B cell (primary cell): Measurements from ENCODE around the gene RBM6. TPM values are rescaled to one million over a fixed set of nuclear protein-coding genes. Genes with fewer than 3 reads are reported as not detected.

Source experiments
- ATAC-seq: fragments of 200-7000 bp; cut with Tn5 transposase; one replicate; pipeline ENCODE4 v1.10.0; 2021; ENCODE audit warnings: low read depth, mild to moderate bottlenecking, moderate number of reproducible peaks, moderate library complexity
- CTCF ChIA-PET: fragments of 350-600 bp; sonication (Branson Sonifier 250); formaldehyde crosslinking; loops from one replicate; lab custom pipeline; 2021; ENCODE audit warnings: antibody characterized with exemption, inconsistent platforms; lab: Charles Lee
- POLR2A ChIA-PET: fragments of 350-600 bp; sonication (Branson Sonifier 250); formaldehyde crosslinking; loops from one replicate; lab custom pipeline; 2021; ENCODE audit warnings: antibody characterized with exemption; lab: Charles Lee
- DNase-seq: peaks from one replicate; pipeline ENCODE4 v3.0.0; 2013
- H2AFZ ChIP-seq: 2 replicates; pipeline ENCODE4 v1.6.1; 2012; ENCODE audit warnings: mild to moderate bottlenecking, low read depth, low read length; ENCODE audit not compliant: insufficient read depth, poor library complexity, severe bottlenecking
- H3K27ac ChIP-seq, 2 donors: 1 replicate in 1 of 2; 2 replicates in 1 of 2; pipeline ENCODE4 v1.5.1; 2012 to 2013; ENCODE audit warnings: low read length in 2 of 2, mild to moderate bottlenecking in 2 of 2, moderate library complexity in 1 of 2
- H3K27me3 ChIP-seq, 4 experiments: fragments of 200-600 bp in 1 of 4; sonication (generic) in 1 of 4; replicated peaks in 1 of 4; 1 replicate in 2 of 4; 2 replicates in 2 of 4; pipeline versions ENCODE4 v1.6.1 to v1.7.0; 2013 to 2016; ENCODE audit warnings: low read length in 3 of 4, mild to moderate bottlenecking in 2 of 4, mixed read lengths in 1 of 4, moderate library complexity in 1 of 4; ENCODE audit not compliant: insufficient read depth in 4 of 4, control insufficient read depth in 3 of 4; ENCODE audit errors: control extremely low read depth in 1 of 4
- H3K36me3 ChIP-seq, 2 experiments: replicated peaks in 1 of 2; 1 replicate in 1 of 2; 2 replicates in 1 of 2; pipeline versions ENCODE4 v1.6.1 to v1.7.1; 2013; ENCODE audit warnings: low read length in 1 of 2; ENCODE audit not compliant: insufficient read depth in 2 of 2, control insufficient read depth in 1 of 2; ENCODE audit errors: control extremely low read depth in 1 of 2, extremely low read depth in 1 of 2
- H3K4me1 ChIP-seq, 2 donors: fragments of 200-600 bp in 1 of 2; sonication (generic) in 1 of 2; 1 replicate in 1 of 2; 2 replicates in 1 of 2; pipeline versions ENCODE4 v1.5.1 to v1.6.1; 2013 to 2017; ENCODE audit warnings: low read length in 2 of 2; ENCODE audit not compliant: control insufficient read depth in 2 of 2, insufficient read depth in 2 of 2
- H3K4me2 ChIP-seq: replicated peaks from 2 replicates; pipeline ENCODE3; 2012; ENCODE audit warnings: mild to moderate bottlenecking, low read depth, low read length; ENCODE audit not compliant: poor library complexity, severe bottlenecking
- H3K4me3 ChIP-seq, 5 experiments: fragments of 200-600 bp in 1 of 5; sonication (generic) in 1 of 5; 1 replicate in 3 of 5; 2 replicates in 2 of 5; pipeline versions ENCODE4 v1.5.1 to v1.7.0; 2011 to 2016; ENCODE audit warnings: low read length in 4 of 5, mild to moderate bottlenecking in 4 of 5, low read depth in 2 of 5, control low read depth in 1 of 5, moderate library complexity in 1 of 5; ENCODE audit not compliant: insufficient read depth in 1 of 5; ENCODE audit errors: control extremely low read depth in 1 of 5, extremely low read depth in 1 of 5
- H3K79me2 ChIP-seq: fragments of 200-600 bp; sonication (generic); one replicate; pipeline ENCODE4 v1.6.0; 2016; ENCODE audit warnings: low read length; ENCODE audit not compliant: control insufficient read depth, insufficient read depth
- H3K9ac ChIP-seq: fragments of 200-600 bp; sonication (generic); 2 replicates; pipeline ENCODE4 v1.6.1; 2017; ENCODE audit warnings: mild to moderate bottlenecking, low read length, moderate library complexity
- H3K9me3 ChIP-seq, 3 donors: one replicate each; pipeline versions ENCODE4 v1.6.1 to v1.7.1; 2013; ENCODE audit warnings: low read length in 2 of 3; ENCODE audit not compliant: control insufficient read depth in 2 of 3, insufficient read depth in 1 of 3; ENCODE audit errors: control extremely low read depth in 1 of 3
- H4K20me1 ChIP-seq: 2 replicates; pipeline ENCODE4 v1.6.0; 2012; ENCODE audit warnings: mild to moderate bottlenecking, low read length; ENCODE audit not compliant: insufficient read depth, control insufficient read depth, poor library complexity, severe bottlenecking
- H3K27ac Mint-ChIP-seq: one replicate; pipeline ENCODE4 v1.8.0; 2021; ENCODE audit warnings: mixed read lengths
- H3K27me3 Mint-ChIP-seq: one replicate; pipeline ENCODE4 v1.8.0; 2021; ENCODE audit warnings: mixed read lengths
- H3K4me1 Mint-ChIP-seq: one replicate; pipeline ENCODE4 v1.8.0; 2021; ENCODE audit warnings: mixed read lengths
- H3K4me3 Mint-ChIP-seq: one replicate; pipeline ENCODE4 v1.8.0; 2021; ENCODE audit warnings: mixed read lengths
- H3K9me3 Mint-ChIP-seq: one replicate; pipeline ENCODE4 v1.8.0; 2022; ENCODE audit warnings: mixed read lengths; ENCODE audit not compliant: insufficient read depth
- EZH2 ChIP-seq: IDR thresholded peaks from 2 replicates; pipeline ENCODE4 v1.6.1; 2012; ENCODE audit warnings: borderline replicate concordance, low read depth, mild to moderate bottlenecking, moderate library complexity, low read length; ENCODE audit not compliant: insufficient read depth, poor library complexity, severe bottlenecking
- WGBS: methylation state at CpG from one replicate; pipeline ENCODE4 v1.1.5; 2013; ENCODE audit warnings: missing lambda C conversion rate; ENCODE audit not compliant: insufficient coverage; 5-methylcytosine and 5-hydroxymethylcytosine counted together
- intact Hi-C: fragments of 100-400 bp; cut with micrococcal nuclease; formaldehyde crosslinking; loops from one replicate; pipeline ENCODE4 v1.10.0; 2022
- polyA plus RNA-seq: library from polyadenylated mRNA; depleted of rRNA; stranded (reverse); fragments of >200 nt; gene quantifications from 2 replicates; pipeline ENCODE4 v1.2.3, GENCODE V29; 2012
- total RNA-seq, 2 donors: library from RNA; stranded (reverse); fragments of 120-200 nt in 1 of 2; gene quantifications; 1 replicate in 1 of 2; 2 replicates in 1 of 2; pipeline versions ENCODE4 v1.2.3 to v1.2.4, GENCODE V29; 2013 to 2022
- TF ChIP-seq, protein P1 (sequence below): fragments of 200-600 bp; IDR thresholded peaks from one replicate; pipeline ENCODE4 v1.8.0; 2022; ENCODE audit warnings: antibody characterized with exemption, mild to moderate bottlenecking

Gene RBM6
- total and polyA plus RNA-seq, 2 donors (not counting 1 experiment from before 2014, with no cell fraction given): 223 to 285 TPM

- Histone ChIP-seq H3K27me3 (no peaks in the 10 kb centered on the region), H3K79me2 (no peaks in the 10 kb centered on the region), H4K20me1 (peaks cover 8% of the 10 kb centered on the region), H3K4me2 (no peak overlapping the region), H3K9me3 (no peaks in the 10 kb centered on the region), H3K4me1 (no peaks in the 10 kb centered on the region), H3K4me3 (no peak overlapping the region), H3K9ac (no peak overlapping the region), H3K36me3 (peaks cover 14 to 37% of the 10 kb centered on the region in 2 experiments), H2AFZ (no peak overlapping the region), H3K27ac (no peak overlapping the region)
- no peak overlapping the region for H3K27ac Mint-ChIP-seq
- POLR2A ChIA-PET: no interaction called here
- no CpG with 5 or more reads among the region's 1 CpG for WGBS
- CTCF ChIA-PET: no interaction called here
- no peaks in the 10 kb centered on the region for H3K4me1 Mint-ChIP-seq
- TF ChIP-seq EZH2: no peak
- TF ChIP-seq, protein P1, sequence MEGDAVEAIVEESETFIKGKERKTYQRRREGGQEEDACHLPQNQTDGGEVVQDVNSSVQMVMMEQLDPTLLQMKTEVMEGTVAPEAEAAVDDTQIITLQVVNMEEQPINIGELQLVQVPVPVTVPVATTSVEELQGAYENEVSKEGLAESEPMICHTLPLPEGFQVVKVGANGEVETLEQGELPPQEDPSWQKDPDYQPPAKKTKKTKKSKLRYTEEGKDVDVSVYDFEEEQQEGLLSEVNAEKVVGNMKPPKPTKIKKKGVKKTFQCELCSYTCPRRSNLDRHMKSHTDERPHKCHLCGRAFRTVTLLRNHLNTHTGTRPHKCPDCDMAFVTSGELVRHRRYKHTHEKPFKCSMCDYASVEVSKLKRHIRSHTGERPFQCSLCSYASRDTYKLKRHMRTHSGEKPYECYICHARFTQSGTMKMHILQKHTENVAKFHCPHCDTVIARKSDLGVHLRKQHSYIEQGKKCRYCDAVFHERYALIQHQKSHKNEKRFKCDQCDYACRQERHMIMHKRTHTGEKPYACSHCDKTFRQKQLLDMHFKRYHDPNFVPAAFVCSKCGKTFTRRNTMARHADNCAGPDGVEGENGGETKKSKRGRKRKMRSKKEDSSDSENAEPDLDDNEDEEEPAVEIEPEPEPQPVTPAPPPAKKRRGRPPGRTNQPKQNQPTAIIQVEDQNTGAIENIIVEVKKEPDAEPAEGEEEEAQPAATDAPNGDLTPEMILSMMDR: no peak
- ATAC-seq: no peak
- H3K9me3 Mint-ChIP-seq: no peaks in the 10 kb centered on the region
- no peak for DNase-seq
- no peak overlapping the region for H3K4me3 Mint-ChIP-seq
- no peaks in the 10 kb centered on the region for H3K27me3 Mint-ChIP-seq
- intact Hi-C loops: no loop called here
These were observed 105.0 kb downstream of the RBM6 start for GRCh38 chr3:50044976-50045375.

DNA sequence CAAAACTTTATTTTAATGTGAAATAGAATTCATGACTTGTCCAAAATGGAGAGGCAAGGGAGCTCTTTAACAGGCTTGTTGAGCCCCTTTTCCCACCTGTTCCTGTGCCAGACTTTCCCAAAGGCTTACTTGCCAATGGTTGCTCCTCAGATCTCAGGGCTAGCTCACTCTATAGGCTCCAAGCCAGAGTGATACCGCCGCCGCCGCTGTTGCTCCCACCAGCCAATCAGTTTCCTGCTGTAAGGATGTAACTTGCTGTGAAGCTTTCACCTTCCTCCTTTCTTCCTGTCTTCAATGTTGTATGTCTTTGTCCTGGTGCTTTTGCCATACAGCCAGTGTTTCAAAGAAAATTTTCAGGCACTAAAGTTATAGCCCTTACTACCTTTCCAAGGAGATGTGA is 107.5 kb downstream of the RBM6 start:
- ATAC-seq (no peak), DNase-seq (no peak)
- H3K4me3 Mint-ChIP-seq: no peak overlapping the region
- H3K9ac ChIP-seq: no peak overlapping the region
- no peak overlapping the region for H3K4me2 ChIP-seq
- no peaks in the 10 kb centered on the region for H3K9me3 Mint-ChIP-seq
- peaks cover 8% of the 10 kb centered on the region for H4K20me1 ChIP-seq
- H3K4me3 ChIP-seq: no peak overlapping the region
- no peaks in the 10 kb centered on the region for H3K27me3 Mint-ChIP-seq
- H3K27ac Mint-ChIP-seq: no peak overlapping the region
- no peak overlapping the region for H2AFZ ChIP-seq
- WGBS: 100% methylated on average over 4 of the region's 4 CpGs
- intact Hi-C loops: no loop called here
- ChIA-PET POLR2A (interaction anchor here (0.7 kb wide), 1 partner anchor 97 kb away, joined by 3 read pairs; no protein-coding TSS in a partner anchor), CTCF (interaction anchor here (1.2 kb wide), 1 partner anchor 32 kb away, joined by 3 read pairs; no protein-coding TSS in a partner anchor)
- no peaks in the 10 kb centered on the region for H3K27me3 ChIP-seq
- H3K79me2 ChIP-seq: no peaks in the 10 kb centered on the region
- peaks cover 12 to 40% of the 10 kb centered on the region in 2 experiments for H3K36me3 ChIP-seq
- no peak overlapping the region for H3K27ac ChIP-seq
- no peaks in the 10 kb centered on the region for H3K4me1 ChIP-seq
- no peaks in the 10 kb centered on the region for H3K4me1 Mint-ChIP-seq
- TF ChIP-seq, protein P1: no peak
- TF ChIP-seq EZH2: no peak
- H3K9me3 ChIP-seq: no peaks in the 10 kb centered on the region
